Ectodermal cell (in vitro differentiated cells): ENCODE data around the gene DCANP1.
A peak's percentile ranks its signal among the peaks of the same experiment; 100 is the strongest.

Experiments used
- H3K27ac ChIP-seq: 2 replicates; pipeline ENCODE4 v1.7.0; 2013; ENCODE audit warnings: mild to moderate bottlenecking, low read depth, low read length; ENCODE audit not compliant: insufficient read depth, poor library complexity, severe bottlenecking
- H3K27me3 ChIP-seq: 2 replicates; pipeline ENCODE4 v1.7.0; 2013; ENCODE audit warnings: mild to moderate bottlenecking, low read length; ENCODE audit not compliant: insufficient read depth, control insufficient read depth, poor library complexity, severe bottlenecking
- H3K36me3 ChIP-seq: one replicate; pipeline ENCODE4 v1.7.0; 2013; ENCODE audit warnings: low read length; ENCODE audit not compliant: control insufficient read depth, insufficient read depth
- H3K4me1 ChIP-seq: one replicate; pipeline ENCODE4 v1.7.0; 2013; ENCODE audit warnings: low read length; ENCODE audit not compliant: control insufficient read depth, insufficient read depth
- H3K4me3 ChIP-seq: 2 replicates; pipeline ENCODE4 v1.7.0; 2013; ENCODE audit warnings: low read depth, low read length, control low read depth; ENCODE audit not compliant: insufficient read depth
- H3K9me3 ChIP-seq: 2 replicates; pipeline ENCODE4 v1.7.0; 2013; ENCODE audit warnings: mild to moderate bottlenecking, low read length, moderate library complexity; ENCODE audit not compliant: control insufficient read depth
- WGBS, 2 experiments: methylation state at CpG; one replicate each; pipeline ENCODE4 v1.1.7; 2013; ENCODE audit warnings: missing lambda C conversion rate in 2 of 2; 5-methylcytosine and 5-hydroxymethylcytosine counted together

DCANP1 gene

DNA sequence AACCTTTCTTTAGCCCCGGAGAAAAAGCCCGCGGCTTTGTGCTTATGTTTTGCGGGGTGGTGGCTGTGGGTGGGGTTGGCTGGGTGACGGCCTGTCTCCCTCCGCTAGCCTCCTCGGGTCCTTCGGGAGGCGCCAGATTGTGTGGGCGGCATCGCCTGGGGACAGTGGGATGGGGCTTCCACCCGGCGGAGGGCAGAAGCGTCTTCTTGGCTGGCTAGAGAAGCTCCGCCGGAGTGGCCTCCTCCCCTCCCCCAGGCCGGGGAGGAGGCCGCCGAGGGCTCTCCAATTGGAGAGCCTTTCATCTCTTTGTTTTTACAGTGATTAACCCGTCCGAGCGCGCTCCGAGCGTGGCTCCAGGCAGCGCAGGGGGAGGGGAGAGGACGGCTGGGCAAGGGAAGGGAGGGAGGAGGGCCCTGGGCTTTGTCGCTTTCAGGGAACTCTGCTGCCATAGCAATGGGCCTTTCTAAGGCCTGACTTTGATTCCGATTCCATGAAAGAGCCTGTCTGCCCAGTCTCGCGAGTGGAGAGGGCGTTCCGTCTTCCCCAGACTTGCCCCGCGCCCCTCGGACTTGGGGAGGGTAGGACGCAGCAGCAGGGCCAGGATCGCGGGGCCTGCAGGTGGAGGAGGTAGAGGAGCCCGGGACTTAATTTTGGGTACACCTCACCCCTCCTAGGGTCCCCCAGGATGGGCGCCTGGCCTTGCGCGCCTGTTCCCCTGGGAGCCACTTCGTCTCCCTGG lies 41.7 kb upstream of the DCANP1 start:
- Histone ChIP-seq H3K27me3 (peaks cover 100% of the 10 kb centered on the region), H3K27ac (peak overlapping the region; percentile 22), H3K9me3 (no peaks in the 10 kb centered on the region), H3K4me3 (peak overlapping the region; percentile 13), H3K4me1 (peaks cover 65% of the 10 kb centered on the region), H3K36me3 (no peaks in the 10 kb centered on the region)
- WGBS, 2 experiments, result 1% methylated on average over 44 of the region's 44 CpGs

DNA sequence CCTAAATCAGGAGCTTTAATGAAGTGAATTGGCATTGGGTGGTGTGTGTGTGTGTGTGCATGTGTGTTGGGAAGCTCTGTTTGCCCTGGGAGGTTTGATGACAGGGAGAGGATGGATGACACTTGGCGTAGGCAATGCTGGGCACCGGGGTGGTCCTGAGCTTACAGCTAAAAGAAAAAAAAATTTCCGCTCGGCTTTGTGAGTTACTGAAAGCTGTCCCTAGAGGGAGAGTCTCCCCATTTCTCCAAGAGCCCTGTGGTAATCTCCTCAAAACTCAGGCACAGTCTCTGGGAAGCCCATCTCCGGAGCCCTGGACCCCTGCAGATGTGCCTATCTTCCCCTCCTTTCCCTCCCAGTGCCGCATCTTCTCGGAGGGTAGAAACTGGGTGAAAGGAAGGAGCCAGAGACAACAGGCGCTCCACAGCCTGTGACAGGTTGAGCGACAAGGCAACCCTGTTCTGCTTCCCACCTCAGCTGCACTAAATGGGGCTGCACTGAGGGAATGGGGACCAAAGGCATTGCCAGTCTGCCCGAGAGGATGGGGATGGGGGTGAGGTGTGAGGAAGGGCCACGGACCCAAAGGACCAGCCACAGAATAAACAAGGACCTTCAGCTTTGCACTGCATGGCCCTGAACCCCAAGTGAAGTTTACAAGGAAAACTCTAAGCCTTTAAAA lies 40.8 kb upstream of the DCANP1 start:
- no peak overlapping the region for H3K4me3 ChIP-seq
- H3K4me1 ChIP-seq, result peaks cover 65% of the 10 kb centered on the region
- no peak overlapping the region for H3K27ac ChIP-seq
- H3K36me3 ChIP-seq, result no peaks in the 10 kb centered on the region
- peaks cover 100% of the 10 kb centered on the region for H3K27me3 ChIP-seq
- 4 to 5% methylated on average over 11 of the region's 11 CpGs for WGBS, 2 experiments
- H3K9me3 ChIP-seq, result no peaks in the 10 kb centered on the region

- no peak overlapping the region for H3K4me3 ChIP-seq
- peaks cover 69% of the 10 kb centered on the region for H3K4me1 ChIP-seq
- H3K27ac ChIP-seq, result no peak overlapping the region
- peaks cover 99% of the 10 kb centered on the region for H3K27me3 ChIP-seq
- no peaks in the 10 kb centered on the region for H3K36me3 ChIP-seq
- no peaks in the 10 kb centered on the region for H3K9me3 ChIP-seq
- 22 to 28% methylated on average over 1 of the region's 1 CpG for WGBS, 2 experiments
Measured at GRCh38 chr5:135487037-135487395, 39.9 kb upstream of the DCANP1 start.

- Histone ChIP-seq H3K9me3 (no peaks in the 10 kb centered on the region), H3K27me3 (peaks cover 99% of the 10 kb centered on the region), H3K27ac (no peak overlapping the region), H3K4me3 (no peak overlapping the region), H3K4me1 (peaks cover 65% of the 10 kb centered on the region), H3K36me3 (no peaks in the 10 kb centered on the region)
- 87% methylated on average over 13 of the region's 13 CpGs for WGBS, 2 experiments
Measured at GRCh38 chr5:135486131-135487036, 39.2 kb upstream of the DCANP1 start.

GRCh38 chr5:135484674-135485086 lies 37.5 kb upstream of the DCANP1 start:
- H3K27me3 ChIP-seq, result peaks cover 99% of the 10 kb centered on the region
- no peaks in the 10 kb centered on the region for H3K36me3 ChIP-seq
- 35 to 36% methylated on average over 5 of the region's 5 CpGs for WGBS, 2 experiments
- H3K9me3 ChIP-seq, result no peaks in the 10 kb centered on the region
- no peak overlapping the region for H3K27ac ChIP-seq
- H3K4me3 ChIP-seq, result no peak overlapping the region
- H3K4me1 ChIP-seq, result peaks cover 49% of the 10 kb centered on the region

- Histone ChIP-seq H3K4me3 (no peak overlapping the region), H3K27me3 (peaks cover 97% of the 10 kb centered on the region), H3K36me3 (no peaks in the 10 kb centered on the region), H3K27ac (no peak overlapping the region), H3K4me1 (peaks cover 53% of the 10 kb centered on the region), H3K9me3 (no peaks in the 10 kb centered on the region)
- WGBS, 2 experiments, result 89 to 92% methylated on average over 1 of the region's 1 CpG
Measured at GRCh38 chr5:135483254-135483653, 36.1 kb upstream of the DCANP1 start.

- 69 to 70% methylated on average over 9 of the region's 9 CpGs for WGBS, 2 experiments
- Histone ChIP-seq H3K36me3 (no peaks in the 10 kb centered on the region), H3K9me3 (no peaks in the 10 kb centered on the region), H3K4me3 (no peak overlapping the region), H3K27ac (no peak overlapping the region), H3K4me1 (peaks cover 53% of the 10 kb centered on the region), H3K27me3 (peaks cover 97% of the 10 kb centered on the region)
Measured at GRCh38 chr5:135482381-135482933, 35.3 kb upstream of the DCANP1 start.

GRCh38 chr5:135481909-135482311 lies 34.8 kb upstream of the DCANP1 start:
- no peak overlapping the region for H3K4me3 ChIP-seq
- no peak overlapping the region for H3K27ac ChIP-seq
- H3K27me3 ChIP-seq, result peaks cover 97% of the 10 kb centered on the region
- H3K4me1 ChIP-seq, result peaks cover 51% of the 10 kb centered on the region
- no peaks in the 10 kb centered on the region for H3K36me3 ChIP-seq
- WGBS, 2 experiments, result 93% methylated on average over 4 of the region's 4 CpGs
- no peaks in the 10 kb centered on the region for H3K9me3 ChIP-seq

DNA sequence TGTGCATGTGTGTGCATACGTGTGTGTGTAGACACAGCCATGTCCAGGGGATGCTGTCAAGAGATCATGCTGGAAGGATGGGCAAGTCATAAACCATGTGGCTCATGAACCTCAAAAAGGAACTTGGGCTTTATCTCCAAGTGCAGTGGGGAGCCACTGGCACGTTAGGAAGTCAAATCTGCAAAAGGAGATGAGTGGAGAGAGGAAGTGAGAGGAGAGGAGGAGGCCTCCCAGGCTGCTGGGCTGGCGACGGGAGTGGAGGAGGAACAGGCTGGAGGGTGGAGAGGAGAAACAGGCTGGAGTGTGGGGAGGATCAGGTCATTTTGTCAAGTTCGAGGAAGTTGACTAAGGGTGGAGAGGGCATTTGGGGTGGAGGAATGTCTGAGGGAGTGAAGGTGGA lies 34.2 kb upstream of the DCANP1 start:
- Histone ChIP-seq H3K9me3 (no peaks in the 10 kb centered on the region), H3K36me3 (no peaks in the 10 kb centered on the region), H3K27ac (no peak overlapping the region), H3K27me3 (peaks cover 97% of the 10 kb centered on the region), H3K4me1 (peaks cover 55% of the 10 kb centered on the region), H3K4me3 (no peak overlapping the region)
- WGBS, 2 experiments, result 83 to 88% methylated on average over 5 of the region's 5 CpGs

DNA sequence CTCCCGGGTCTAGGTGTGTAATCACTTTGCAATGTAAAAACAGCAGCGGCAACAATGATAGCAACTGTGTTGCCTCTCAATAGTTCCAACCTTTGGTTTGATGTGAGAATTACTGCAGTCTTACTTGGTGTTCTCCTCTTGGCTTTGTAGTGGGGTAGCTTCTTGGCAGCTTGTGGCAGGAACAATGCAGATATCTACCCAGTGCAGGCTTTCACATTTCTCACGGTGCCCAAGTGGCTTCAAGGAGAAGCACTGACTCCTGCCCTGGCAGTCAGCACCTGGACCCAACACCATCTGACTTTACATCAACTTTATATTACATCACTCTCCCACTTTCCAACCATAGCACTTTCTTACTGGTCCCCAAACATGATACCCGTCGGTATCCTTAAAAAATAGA lies 33.4 kb upstream of the DCANP1 start:
- H3K4me1 ChIP-seq, result peaks cover 54% of the 10 kb centered on the region
- no peak overlapping the region for H3K4me3 ChIP-seq
- H3K36me3 ChIP-seq, result no peaks in the 10 kb centered on the region
- peaks cover 97% of the 10 kb centered on the region for H3K27me3 ChIP-seq
- no peak overlapping the region for H3K27ac ChIP-seq
- no peaks in the 10 kb centered on the region for H3K9me3 ChIP-seq
- 91 to 96% methylated on average over 5 of the region's 5 CpGs for WGBS, 2 experiments
